ENCODE results near the gene ADAMTS17.

The ADAMTS17 gene

GRCh38 chr15:100265641-100266035, 76.1 kb downstream of the ADAMTS17 start:
- no peak for TF ChIP-seq CTCF (IDR thresholded peaks at IDR 0.05; ENCODE audit: low read depth, low read length, missing control alignments)
- no peak for DNase-seq (ENCODE audit: low read depth)
- H3K4me3 ChIP-seq (ENCODE audit: low read depth, low read length) = no peak overlapping the region

- H3K4me3 ChIP-seq (ENCODE audit: low read depth, low read length) = no peak overlapping the region
- no peak for TF ChIP-seq CTCF (IDR thresholded peaks at IDR 0.05; ENCODE audit: low read depth, low read length, missing control alignments)
- no peak for DNase-seq (ENCODE audit: low read depth)
Observed at GRCh38 chr15:100264994-100265640, 76.7 kb downstream of the ADAMTS17 start.

GRCh38 chr15:100263721-100264455, 77.9 kb downstream of the ADAMTS17 start:
- H3K4me3 ChIP-seq (ENCODE audit: low read depth, low read length) = no peak overlapping the region
- DNase-seq (ENCODE audit: low read depth) = no peak
- no peak for TF ChIP-seq CTCF (IDR thresholded peaks at IDR 0.05; ENCODE audit: low read depth, low read length, missing control alignments)

- no peak for DNase-seq (ENCODE audit: low read depth)
- no peak for TF ChIP-seq CTCF (IDR thresholded peaks at IDR 0.05; ENCODE audit: low read depth, low read length, missing control alignments)
- H3K4me3 ChIP-seq (ENCODE audit: low read depth, low read length) = no peak overlapping the region
Observed at GRCh38 chr15:100263031-100263430, 78.7 kb downstream of the ADAMTS17 start.

- TF ChIP-seq CTCF (IDR thresholded peaks at IDR 0.05; ENCODE audit: low read depth, low read length, missing control alignments) = no peak
- H3K4me3 ChIP-seq (ENCODE audit: low read depth, low read length) = no peak overlapping the region
- DNase-seq (ENCODE audit: low read depth) = no peak
Observed at GRCh38 chr15:100261302-100262240, 80.2 kb downstream of the ADAMTS17 start.

- no peak for DNase-seq (ENCODE audit: low read depth)
- TF ChIP-seq CTCF (IDR thresholded peaks at IDR 0.05; ENCODE audit: low read depth, low read length, missing control alignments) = no peak
- no peak overlapping the region for H3K4me3 ChIP-seq (ENCODE audit: low read depth, low read length)
Observed at GRCh38 chr15:100259266-100259665, 82.5 kb downstream of the ADAMTS17 start.

Measured in GM12864 (cell line).